Motor neuron (in vitro differentiated cells): ENCODE data around the gene SF3B6. TPM values are rescaled to one million over a fixed set of nuclear protein-coding genes. Genes with fewer than 3 reads are reported as not detected.

Source experiments
- ATAC-seq, 8 experiments: fragments of 200-7000 bp; cut with Tn5 transposase; replicated peaks in 6 of 8; 2 replicates each; pipeline ENCODE4 v1.8.0; 2021; ENCODE audit warnings: mild to moderate bottlenecking in 8 of 8, moderate library complexity in 8 of 8
- H3K27ac ChIP-seq, 2 donors: fragments of 250-450 bp; sonication (Bioruptor Pico); 2 replicates each; pipeline ENCODE4 v1.9.0; 2021; ENCODE audit warnings: antibody characterized with exemption in 2 of 2, mild to moderate bottlenecking in 2 of 2, moderate library complexity in 1 of 2
- H3K4me1 ChIP-seq, 2 donors: fragments of 250-450 bp; sonication (Bioruptor Pico); replicated peaks in 1 of 2; 2 replicates each; pipeline ENCODE4 v1.6.1; 2021; ENCODE audit warnings: antibody characterized with exemption in 2 of 2, mild to moderate bottlenecking in 2 of 2, moderate library complexity in 1 of 2
- H3K4me3 ChIP-seq, 5 donors: fragments of 250-450 bp; sonication (Bioruptor Pico); 2 replicates each; pipeline ENCODE4 v1.9.0; 2021; ENCODE audit warnings: antibody characterized with exemption in 5 of 5, mild to moderate bottlenecking in 5 of 5, moderate library complexity in 4 of 5
- WGBS, 10 experiments: fragments of 450-650 bp; shearing (Covaris generic); methylation state at CpG; one replicate each; pipeline ENCODE4 v1.0.0; 2022; 5-methylcytosine and 5-hydroxymethylcytosine counted together
- in situ Hi-C, 9 experiments: fragments of 400-800 bp; cut with MboI; loops; one replicate each; pipeline ENCODE4 v1.15.0; 2021; ENCODE audit warnings: low sequenced_read_pairs in 9 of 9, low pct_unique_long_range_greater_than_20kb in 2 of 9; ENCODE audit not compliant: unreplicated experiment in 9 of 9
- total RNA-seq, 8 experiments: library from RNA; unstranded; fragments of 300-600 nt; gene quantifications; 2 replicates each; pipeline versions ENCODE4 v1.2.3 to v1.2.4, GENCODE V29; 2022

Gene SF3B6
- 100 to 1,000 TPM; 145 to 231 (median 189) TPM for total RNA-seq

- in situ Hi-C loops = loop anchor here in 2 of 9 experiments (10.0 to 25.0 kb wide), 3 partner anchors 111 to 311 kb away; partner anchors contain the start of gene FAM228A (in 1 of the 2)
- ATAC-seq = peak; percentile 87 to 95 (median 95)
- Histone ChIP-seq H3K4me1 (peaks cover 12 to 15% of the 10 kb centered on the region in 2 donors), H3K27ac (peak within 1 kb of the TSS; percentile 78 to 88), H3K4me3 (peak within 1 kb of the TSS; percentile 57 to 86 (median 77))
- WGBS, 10 experiments = 0 to 10% (median 2%) methylated on average over 1 to 21 of the region's 64 CpGs; no CpG with 5 or more reads in 5 of the 10 experiments
These were observed at the start of gene SF3B6 for GRCh38 chr2:24075915-24076848. Gene SF3B6 (minus strand): TSS chr2:24076326. CDS start chr2:24076229, 97 bp downstream.

- 0 to 57% (median 25%) methylated on average over 1 to 6 of the region's 9 CpGs for WGBS, 10 experiments
These were observed 47.9 kb upstream of the SF3B6 start for GRCh38 chr2:24123922-24124580.

GRCh38 chr2:24123195-24123921 is 47.2 kb upstream of the SF3B6 start, which contains the start of the genes FAM228B and PFN4:
Gene FAM228B (plus strand): TSS chr2:24123469. CDS start chr2:24124362, 893 bp downstream.
Gene PFN4 (minus strand): TSS chr2:24123334. CDS start chr2:24122535, 799 bp downstream.
- peak; percentile 88 to 96 (median 95) for ATAC-seq
- in situ Hi-C loops = loop anchor here in 1 of 9 experiments (25.0 kb wide), 1 partner anchor 239 kb away; the partner anchor contains the start of gene ITSN2
- H3K4me1 ChIP-seq = peaks cover 8 to 9% of the 10 kb centered on the region in 2 donors
- peak within 1 kb of the TSS; percentile 61 to 89 (median 73) for H3K4me3 ChIP-seq
- 0 to 4% (median 0%) methylated on average over 2 to 13 of the region's 103 CpGs; no CpG with 5 or more reads in 7 of the 10 experiments for WGBS, 10 experiments
- peak within 1 kb of the TSS; percentile 91 to 93 for H3K27ac ChIP-seq

More at GRCh38 chr2:24123922-24124580, 47.9 kb upstream of the SF3B6 start:
- peak in 7 of 8 experiments; percentile 5 to 14 (median 8) for ATAC-seq
- H3K27ac ChIP-seq = peak overlapping the region; percentile 91 to 93
- in situ Hi-C loops = loop anchor here in 1 of 9 experiments (25.0 kb wide), 1 partner anchor 238 kb away; the partner anchor contains the start of gene ITSN2
- peak overlapping the region; percentile 61 to 89 (median 73) for H3K4me3 ChIP-seq
- H3K4me1 ChIP-seq = peaks cover 8 to 9% of the 10 kb centered on the region in 2 donors

- WGBS, 10 experiments = 7 to 61% (median 21%) methylated on average over 1 to 12 of the region's 15 CpGs
- peak in 1 of 8 experiments; percentile 3 for ATAC-seq
- in situ Hi-C loops = loop anchor here in 1 of 9 experiments (25.0 kb wide), 1 partner anchor 240 kb away; the partner anchor contains the start of gene ITSN2
- H3K27ac ChIP-seq = peak overlapping the region; percentile 91 to 93
- H3K4me1 ChIP-seq = peaks cover 9 to 12% of the 10 kb centered on the region in 2 donors
- peak overlapping the region; percentile 61 to 89 (median 73) for H3K4me3 ChIP-seq
These were observed 46.5 kb upstream of the SF3B6 start for GRCh38 chr2:24122366-24123194.

GRCh38 chr2:24121469-24121868 is 45.3 kb upstream of the SF3B6 start:
- 20 to 76% (median 50%) methylated on average over 1 to 4 of the region's 4 CpGs; no CpG with 5 or more reads in 1 of the 10 experiments for WGBS, 10 experiments
- in situ Hi-C loops = loop anchor here in 1 of 9 experiments (25.0 kb wide), 1 partner anchor 241 kb away; the partner anchor contains the start of gene ITSN2
- ATAC-seq = no peak
- Histone ChIP-seq H3K4me3 (no peak overlapping the region), H3K4me1 (peaks cover 9 to 12% of the 10 kb centered on the region in 2 donors), H3K27ac (no peak overlapping the region)

- H3K27ac ChIP-seq = no peak overlapping the region
- peaks cover 9 to 12% of the 10 kb centered on the region in 2 donors for H3K4me1 ChIP-seq
- WGBS, 10 experiments = 20 to 100% (median 91%) methylated on average over 1 to 5 of the region's 5 CpGs
- H3K4me3 ChIP-seq = no peak overlapping the region
- no peak for ATAC-seq
- in situ Hi-C loops = loop anchor here in 1 of 9 experiments (25.0 kb wide), 1 partner anchor 241 kb away; the partner anchor contains the start of gene ITSN2
These were observed 44.9 kb upstream of the SF3B6 start for GRCh38 chr2:24121066-24121465.

GRCh38 chr2:24117902-24118301 is 41.8 kb upstream of the SF3B6 start:
- H3K27ac ChIP-seq = no peak overlapping the region
- H3K4me3 ChIP-seq = no peak overlapping the region
- 29 to 63% (median 40%) methylated on average over 1 of the region's 1 CpG; no CpG with 5 or more reads in 7 of the 10 experiments for WGBS, 10 experiments
- in situ Hi-C loops = loop anchor here in 1 of 9 experiments (25.0 kb wide), 1 partner anchor 244 kb away; the partner anchor contains the start of gene ITSN2
- H3K4me1 ChIP-seq = peaks cover 5 to 7% of the 10 kb centered on the region in 2 donors
- ATAC-seq = no peak

GRCh38 chr2:24115057-24115456 is 38.9 kb upstream of the SF3B6 start:
- in situ Hi-C loops = loop anchor here in 1 of 9 experiments (25.0 kb wide), 1 partner anchor 247 kb away; the partner anchor contains the start of gene ITSN2
- no peak for ATAC-seq
- Histone ChIP-seq H3K4me3 (no peak overlapping the region), H3K4me1 (peaks cover 0 to 3% of the 10 kb centered on the region in 2 donors), H3K27ac (no peak overlapping the region)
- 20 to 100% (median 100%) methylated on average over 1 of the region's 2 CpGs for WGBS, 10 experiments

- Histone ChIP-seq H3K4me3 (no peak overlapping the region), H3K4me1 (no peaks in the 10 kb centered on the region), H3K27ac (no peak overlapping the region)
- no peak for ATAC-seq
- 13 to 100% (median 87%) methylated on average over 1 to 2 of the region's 2 CpGs; no CpG with 5 or more reads in 1 of the 10 experiments for WGBS, 10 experiments
- in situ Hi-C loops = loop anchor here in 1 of 9 experiments (25.0 kb wide), 1 partner anchor 251 kb away; the partner anchor contains the start of gene ITSN2
These were observed 35.3 kb upstream of the SF3B6 start for GRCh38 chr2:24111407-24111901.

GRCh38 chr2:24110660-24111303 is 34.7 kb upstream of the SF3B6 start:
- Histone ChIP-seq H3K4me3 (no peak overlapping the region), H3K27ac (no peak overlapping the region), H3K4me1 (no peaks in the 10 kb centered on the region)
- in situ Hi-C loops = loop anchor here in 1 of 9 experiments (25.0 kb wide), 1 partner anchor 252 kb away; the partner anchor contains the start of gene ITSN2
- ATAC-seq = no peak
- 67 to 93% (median 87%) methylated on average over 1 to 4 of the region's 7 CpGs; no CpG with 5 or more reads in 4 of the 10 experiments for whole genome bisulfite sequencing, 10 experiments
